Measurements from ENCODE around the gene SCARF2.

DNA sequence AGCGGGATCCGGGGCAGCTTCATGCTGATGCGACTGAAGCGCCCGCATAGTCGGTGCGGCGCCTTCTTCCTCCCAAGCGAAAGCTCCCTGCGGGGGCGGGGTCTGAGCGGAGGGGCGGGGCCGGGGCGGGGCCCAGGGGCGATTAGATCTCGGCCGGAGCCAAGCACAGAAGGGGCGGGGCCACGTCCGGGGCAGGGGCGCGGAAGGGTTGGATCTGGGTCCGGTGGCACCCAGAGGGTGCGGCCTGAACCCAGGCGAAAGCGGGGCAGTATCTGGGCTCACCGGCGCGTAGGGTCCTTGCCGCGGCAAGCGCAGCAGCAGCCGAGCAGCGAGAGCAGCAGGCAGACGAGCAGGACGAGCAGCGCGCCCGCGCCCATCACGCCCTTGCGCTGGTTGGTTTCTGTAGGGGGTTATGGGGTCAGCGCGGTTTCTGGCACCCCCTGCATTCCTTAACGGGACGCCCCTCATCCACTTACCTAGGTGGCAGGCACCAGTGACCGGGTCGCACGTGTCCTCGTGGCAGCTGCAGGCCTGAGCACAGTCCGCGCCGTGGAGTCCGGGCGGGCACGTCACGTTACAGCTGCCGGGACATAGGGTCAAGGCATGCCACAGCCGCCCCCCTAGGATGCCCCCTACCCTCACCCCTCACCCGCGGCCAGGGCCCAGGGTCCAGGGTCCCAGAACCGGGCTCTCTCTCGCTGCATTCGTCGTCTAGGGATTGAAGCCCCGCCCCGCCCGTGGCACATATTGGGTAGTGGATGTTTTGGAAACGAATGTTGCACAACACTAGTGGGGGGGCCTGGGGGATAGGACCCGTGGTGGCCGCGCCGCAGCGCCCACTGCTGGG, 8.1 kb downstream of the SCARF2 start:
- TF ChIP-seq POLR2AphosphoS5 (IDR thresholded peaks at IDR 0.05; ENCODE audit: low read depth, low read length) (no peak), TAF1 (IDR thresholded peaks at IDR 0.05; ENCODE audit: borderline replicate concordance, insufficient read depth, low read length) (no peak)
